GM19328 (cell line): ENCODE data around the gene HS6ST2.
A peak's percentile ranks its signal among the peaks of the same experiment; 100 is the strongest.

ENCODE experiments used
- ATAC-seq: cut with Tn5 transposase; IDR thresholded peaks from one replicate; pipeline ENCODE4 v1.9.1; 2021; ENCODE audit warnings: mild to moderate bottlenecking, moderate library complexity; ENCODE audit not compliant: unreplicated experiment

The HS6ST2 gene

GRCh38 chrX:132807411-132808030, 150.9 kb downstream of the HS6ST2 start:
- ATAC-seq: no peak

GRCh38 chrX:132802033-132802432, 156.4 kb downstream of the HS6ST2 start:
- ATAC-seq: no peak

GRCh38 chrX:132795181-132795580, 163.2 kb downstream of the HS6ST2 start:
- no peak for ATAC-seq

GRCh38 chrX:132791714-132792113, 166.7 kb downstream of the HS6ST2 start:
- no peak for ATAC-seq

- ATAC-seq: no peak
These were observed 168.1 kb downstream of the HS6ST2 start for GRCh38 chrX:132790329-132790728.

DNA sequence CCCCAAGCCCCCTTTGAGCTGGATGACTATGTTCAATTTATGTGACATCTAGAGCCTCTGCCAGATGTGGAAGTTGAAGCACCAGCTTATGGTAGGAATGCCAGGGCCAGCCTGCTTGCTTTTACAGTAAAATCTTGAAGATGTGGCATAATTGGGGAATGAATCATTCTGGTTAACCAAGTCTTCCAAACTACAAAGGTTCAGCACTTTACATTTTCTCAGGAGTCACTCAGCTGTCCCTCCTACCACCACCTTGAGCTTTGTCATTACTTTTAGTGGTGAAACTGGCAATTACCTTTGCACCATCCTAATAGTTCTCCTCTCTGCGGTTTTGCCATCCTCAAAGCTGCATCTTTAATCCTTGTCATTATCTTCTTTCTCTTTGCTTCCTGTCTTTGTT, 172.2 kb downstream of the HS6ST2 start:
- no peak for ATAC-seq

GRCh38 chrX:132778917-132779316, 179.5 kb downstream of the HS6ST2 start:
- ATAC-seq: no peak

DNA sequence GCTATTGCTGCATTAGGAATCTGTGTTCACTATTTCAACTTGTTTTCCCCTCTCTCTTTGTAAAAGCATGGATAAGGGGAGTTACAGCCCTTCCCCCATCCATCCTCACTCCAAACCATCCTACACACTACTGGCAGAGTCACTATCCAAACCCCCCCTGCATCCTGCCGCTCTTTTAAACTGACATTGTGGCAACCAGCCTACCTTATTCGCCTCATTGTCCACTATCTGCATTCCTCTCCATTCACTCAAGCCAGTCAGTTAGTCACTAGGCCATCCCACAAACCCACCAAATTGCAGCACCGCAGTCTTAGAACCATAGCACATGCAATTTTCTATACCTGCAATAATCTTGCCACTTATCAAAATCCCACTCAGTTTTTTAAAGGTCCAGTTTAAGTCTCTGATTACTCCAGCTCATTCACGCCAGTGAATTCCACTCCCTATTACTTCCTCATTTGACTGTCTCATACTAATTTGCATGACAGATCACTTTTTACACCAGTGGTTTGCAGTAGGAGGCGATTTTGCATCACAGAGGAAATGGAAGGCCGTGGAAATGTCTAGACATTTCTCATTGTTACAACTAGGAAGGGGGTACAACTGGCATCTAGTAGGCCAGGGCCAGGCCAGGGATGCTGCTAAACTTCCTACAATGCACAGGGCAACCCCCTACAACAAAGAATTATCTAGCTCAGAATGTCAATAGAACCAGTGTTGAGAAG, 181.8 kb downstream of the HS6ST2 start:
- peak; percentile 68 for ATAC-seq

DNA sequence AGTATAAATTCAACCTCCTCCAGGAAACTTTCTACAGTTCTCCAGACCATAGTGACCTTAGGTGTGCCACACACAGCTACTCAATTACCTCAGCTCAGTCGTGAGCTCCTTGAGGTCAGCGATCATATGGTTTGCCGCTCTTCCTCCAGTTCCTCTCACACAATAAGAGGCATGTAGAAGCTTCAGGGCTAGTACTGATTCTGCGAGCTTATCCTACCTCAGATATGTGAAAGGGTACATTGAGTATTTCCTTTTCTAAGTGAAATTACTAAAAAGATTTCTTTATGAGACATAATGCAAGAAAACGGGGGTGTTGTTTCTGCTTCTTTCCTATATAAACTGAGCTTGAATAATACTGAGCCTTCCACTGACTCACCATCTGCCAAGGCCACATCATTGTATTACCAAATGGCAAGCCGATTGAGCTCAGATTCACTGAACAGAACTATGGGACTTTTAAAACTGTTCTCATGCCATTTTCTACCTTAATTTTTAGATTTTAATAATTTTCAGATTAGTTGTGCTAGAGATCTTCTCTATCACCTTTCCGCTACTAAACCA, 183.1 kb downstream of the HS6ST2 start:
- no peak for ATAC-seq

DNA sequence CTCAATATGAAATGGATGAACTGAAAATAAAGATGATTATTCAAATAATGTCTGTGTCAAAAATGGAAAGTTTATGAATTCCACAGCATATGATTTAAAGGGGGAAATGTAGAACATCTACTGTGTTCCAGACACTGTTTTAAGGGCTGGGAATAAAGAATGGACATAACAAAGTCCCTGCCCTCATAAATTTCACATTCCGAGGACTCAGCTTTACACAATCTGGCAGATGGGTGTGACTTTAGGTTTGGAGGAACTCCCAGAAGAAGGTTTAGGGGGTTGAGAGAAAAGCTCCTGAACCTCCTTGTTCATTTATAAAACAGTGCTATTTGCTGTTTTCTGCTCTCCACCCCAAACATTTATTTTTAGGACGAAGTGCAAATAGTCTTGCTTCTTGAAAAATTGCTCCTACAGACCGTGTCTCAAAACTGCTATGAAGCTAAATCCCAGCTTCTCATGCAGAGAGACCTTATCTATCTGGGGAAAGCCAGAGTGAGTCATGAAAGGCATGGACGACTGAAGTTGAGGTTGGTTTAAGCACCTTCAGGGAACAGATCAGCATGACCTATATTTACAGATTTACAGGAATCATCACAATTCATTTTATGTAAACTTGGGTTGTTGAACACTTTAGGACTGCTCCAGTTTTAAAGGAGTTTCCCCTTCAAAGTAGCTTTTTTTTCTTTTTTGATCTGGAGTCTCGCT, 184.3 kb downstream of the HS6ST2 start:
- ATAC-seq: no peak

- no peak for ATAC-seq
These were observed 188.8 kb downstream of the HS6ST2 start for GRCh38 chrX:132769609-132770008.

DNA sequence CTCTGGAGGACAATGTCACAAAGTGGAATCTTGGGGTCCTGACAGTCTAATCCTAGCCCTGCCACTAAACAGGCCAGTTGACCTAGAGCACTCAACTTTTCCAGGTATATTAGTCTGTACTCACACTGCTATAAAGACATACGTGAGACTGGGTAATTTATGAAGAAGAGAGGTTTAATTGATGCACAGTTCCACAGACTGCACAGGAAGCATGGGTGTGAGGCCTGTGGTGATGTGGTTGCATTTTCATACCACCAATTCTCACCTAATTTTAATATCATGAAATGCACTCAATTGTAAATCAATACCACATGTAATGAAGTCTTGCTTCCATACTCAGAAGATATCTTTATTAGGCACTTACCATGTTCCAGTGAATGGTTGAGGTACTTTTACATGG, 192.0 kb downstream of the HS6ST2 start:
- ATAC-seq: no peak

DNA sequence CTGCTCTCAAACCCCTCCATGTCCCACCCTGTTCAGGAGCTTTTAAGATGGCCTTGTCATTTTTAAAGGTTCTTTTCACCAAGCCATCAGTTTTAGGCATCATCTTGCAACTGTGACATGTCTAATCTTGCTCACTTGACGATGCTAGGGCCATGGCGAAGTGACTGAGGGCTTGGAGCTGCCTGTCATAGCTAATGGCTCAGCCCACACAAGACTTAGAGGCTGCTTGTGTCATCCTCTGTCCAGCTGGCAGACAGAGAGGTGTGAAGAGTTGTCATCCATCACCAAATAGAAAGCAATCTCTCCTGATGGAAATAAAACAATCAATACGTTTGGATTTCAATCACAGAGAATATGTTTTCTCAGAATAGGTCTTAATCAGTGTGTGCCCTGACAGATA, 194.9 kb downstream of the HS6ST2 start:
- no peak for ATAC-seq

- no peak for ATAC-seq
These were observed 199.7 kb downstream of the HS6ST2 start for GRCh38 chrX:132758759-132759158.

GRCh38 chrX:132757066-132757623, 201.3 kb downstream of the HS6ST2 start:
- ATAC-seq: no peak

- no peak for ATAC-seq
These were observed 202.0 kb downstream of the HS6ST2 start for GRCh38 chrX:132756439-132756838.

GRCh38 chrX:132751063-132751690, 207.3 kb downstream of the HS6ST2 start:
- ATAC-seq: no peak

DNA sequence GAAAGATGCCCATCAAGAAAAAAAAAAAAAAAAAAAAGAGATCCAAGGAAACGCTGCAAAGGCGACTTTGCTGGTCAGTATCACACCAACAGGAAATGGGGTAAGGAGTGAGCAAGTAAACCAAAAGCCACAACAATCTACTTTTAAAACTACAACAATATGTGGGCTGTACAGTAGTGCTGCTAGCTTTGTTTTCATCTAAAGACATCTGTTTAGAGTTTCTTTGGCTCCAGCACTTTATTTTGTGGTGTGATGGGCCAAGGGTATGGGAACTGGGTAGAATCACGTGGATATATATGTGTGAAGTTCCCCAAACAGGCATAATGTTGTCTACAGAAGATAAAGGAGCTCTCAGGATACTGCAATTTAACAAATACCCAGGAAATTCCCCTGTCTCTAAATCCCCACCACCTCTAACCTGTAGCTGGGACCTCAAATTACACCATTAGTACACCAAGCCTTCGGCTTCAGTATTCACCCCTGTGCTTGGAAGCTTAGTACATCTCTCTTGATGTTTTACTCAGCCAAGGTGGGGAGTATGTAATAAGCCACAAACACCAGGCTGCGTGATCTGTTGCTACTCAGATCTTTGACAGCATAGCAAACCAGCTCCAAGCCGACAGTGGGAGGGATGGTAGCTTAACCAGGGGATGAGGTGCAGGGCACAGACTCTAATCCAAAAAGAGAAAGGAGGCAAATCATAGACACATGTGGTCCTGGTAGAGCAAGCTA, 207.9 kb downstream of the HS6ST2 start:
- no peak for ATAC-seq

DNA sequence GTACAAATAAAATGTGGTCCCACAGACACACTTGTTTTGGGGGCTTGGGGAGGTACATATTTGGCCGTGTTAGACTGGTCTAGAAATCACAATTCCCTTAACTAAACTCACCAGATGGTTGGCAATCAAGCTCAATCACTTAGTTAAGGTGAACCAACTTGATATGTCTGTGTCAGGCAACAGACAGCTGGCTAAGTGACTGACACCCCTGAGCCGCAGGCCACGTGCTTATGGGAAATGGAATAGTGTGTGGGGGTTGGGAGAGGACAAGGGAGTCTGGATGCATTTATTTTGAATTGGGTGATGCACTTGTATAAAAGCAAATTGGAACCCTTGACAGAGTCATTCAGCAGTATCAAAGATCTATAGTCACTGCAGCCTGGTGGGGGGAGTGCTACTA, 209.0 kb downstream of the HS6ST2 start:
- no peak for ATAC-seq

DNA sequence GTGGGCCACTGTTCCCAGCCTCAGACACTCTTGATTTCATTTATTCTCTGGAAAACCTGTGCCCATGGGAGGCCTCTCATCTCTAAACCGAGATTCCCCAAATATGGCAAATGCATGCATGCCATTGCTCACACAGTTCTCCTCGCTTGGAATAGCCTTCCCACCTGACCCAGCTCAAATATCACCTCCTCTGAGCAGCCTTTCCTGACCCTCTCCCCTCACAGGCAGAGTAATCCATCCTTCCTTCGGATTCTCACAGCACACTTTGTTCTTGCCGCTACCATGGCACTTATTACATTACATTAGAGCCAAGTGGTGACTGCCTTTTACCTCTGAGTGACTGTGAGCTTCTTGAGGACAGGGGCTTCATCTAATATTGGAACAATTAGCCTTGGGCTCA, 209.5 kb downstream of the HS6ST2 start:
- no peak for ATAC-seq
